Measurements from ENCODE around the gene RNF223.

Gene RNF223

DNA sequence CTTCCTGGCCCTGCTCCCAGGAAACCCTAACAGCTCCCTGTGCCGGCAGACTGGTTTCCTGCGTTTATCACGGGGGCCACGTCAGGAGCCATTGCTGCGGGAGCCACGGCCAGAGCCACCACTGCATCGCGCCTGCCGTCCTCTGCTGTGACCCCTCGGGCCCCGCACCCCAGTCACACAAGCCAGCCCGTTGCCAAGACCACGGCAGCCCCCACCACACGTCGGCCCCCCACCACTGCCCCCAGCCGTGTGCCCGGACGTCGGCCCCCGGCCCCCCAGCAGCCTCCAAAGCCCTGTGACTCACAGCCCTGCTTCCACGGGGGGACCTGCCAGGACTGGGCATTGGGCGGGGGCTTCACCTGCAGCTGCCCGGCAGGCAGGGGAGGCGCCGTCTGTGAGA, 26.1 kb downstream of the RNF223 start:
- CTCF ChIA-PET, result interaction anchor here (1.3 to 2.0 kb wide), 3 partner anchors 11 to 64 kb away, joined by 3 to 5 read pairs (median 4); no protein-coding TSS in a partner anchor
- H3K4me3 ChIP-seq (ENCODE audit: low read depth, low read length), result no peak overlapping the region
- POLR2A ChIA-PET, result no interaction called here
- TF ChIP-seq, protein P1, sequence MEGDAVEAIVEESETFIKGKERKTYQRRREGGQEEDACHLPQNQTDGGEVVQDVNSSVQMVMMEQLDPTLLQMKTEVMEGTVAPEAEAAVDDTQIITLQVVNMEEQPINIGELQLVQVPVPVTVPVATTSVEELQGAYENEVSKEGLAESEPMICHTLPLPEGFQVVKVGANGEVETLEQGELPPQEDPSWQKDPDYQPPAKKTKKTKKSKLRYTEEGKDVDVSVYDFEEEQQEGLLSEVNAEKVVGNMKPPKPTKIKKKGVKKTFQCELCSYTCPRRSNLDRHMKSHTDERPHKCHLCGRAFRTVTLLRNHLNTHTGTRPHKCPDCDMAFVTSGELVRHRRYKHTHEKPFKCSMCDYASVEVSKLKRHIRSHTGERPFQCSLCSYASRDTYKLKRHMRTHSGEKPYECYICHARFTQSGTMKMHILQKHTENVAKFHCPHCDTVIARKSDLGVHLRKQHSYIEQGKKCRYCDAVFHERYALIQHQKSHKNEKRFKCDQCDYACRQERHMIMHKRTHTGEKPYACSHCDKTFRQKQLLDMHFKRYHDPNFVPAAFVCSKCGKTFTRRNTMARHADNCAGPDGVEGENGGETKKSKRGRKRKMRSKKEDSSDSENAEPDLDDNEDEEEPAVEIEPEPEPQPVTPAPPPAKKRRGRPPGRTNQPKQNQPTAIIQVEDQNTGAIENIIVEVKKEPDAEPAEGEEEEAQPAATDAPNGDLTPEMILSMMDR (IDR thresholded peaks at IDR 0.05; ENCODE audit: insufficient read depth, low read length, missing control alignments), result no peak
- DNase-seq (ENCODE audit: low read depth, low spot score), result no peak

DNA sequence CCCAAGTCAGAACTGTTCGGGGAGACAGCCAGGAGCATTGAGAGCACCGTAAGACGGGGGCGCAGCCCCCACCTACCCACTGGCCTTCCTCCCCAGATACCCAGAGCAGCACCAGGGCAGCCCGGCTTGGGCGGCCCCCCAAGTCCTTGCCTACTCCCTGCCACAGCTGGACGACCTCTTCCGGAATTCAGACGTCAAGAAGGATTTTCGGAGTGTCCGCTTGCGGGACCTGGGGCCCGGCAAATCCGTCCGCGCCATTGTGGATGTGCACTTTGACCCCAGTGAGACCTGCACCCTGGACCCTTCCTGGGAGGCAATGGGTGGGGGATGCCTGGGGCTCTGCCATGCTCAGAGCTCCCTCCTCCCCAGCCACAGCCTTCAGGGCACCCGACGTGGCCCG, 26.7 kb downstream of the RNF223 start:
- ChIA-PET POLR2A (no interaction called here), CTCF (interaction anchor here (1.3 to 2.0 kb wide), 3 partner anchors 11 to 63 kb away, joined by 3 to 5 read pairs (median 4); no protein-coding TSS in a partner anchor)
- H3K4me3 ChIP-seq (ENCODE audit: low read depth, low read length), result no peak overlapping the region
- no peak for DNase-seq (ENCODE audit: low read depth, low spot score)
- TF ChIP-seq, protein P1 (IDR thresholded peaks at IDR 0.05; ENCODE audit: insufficient read depth, low read length, missing control alignments), result no peak

DNA sequence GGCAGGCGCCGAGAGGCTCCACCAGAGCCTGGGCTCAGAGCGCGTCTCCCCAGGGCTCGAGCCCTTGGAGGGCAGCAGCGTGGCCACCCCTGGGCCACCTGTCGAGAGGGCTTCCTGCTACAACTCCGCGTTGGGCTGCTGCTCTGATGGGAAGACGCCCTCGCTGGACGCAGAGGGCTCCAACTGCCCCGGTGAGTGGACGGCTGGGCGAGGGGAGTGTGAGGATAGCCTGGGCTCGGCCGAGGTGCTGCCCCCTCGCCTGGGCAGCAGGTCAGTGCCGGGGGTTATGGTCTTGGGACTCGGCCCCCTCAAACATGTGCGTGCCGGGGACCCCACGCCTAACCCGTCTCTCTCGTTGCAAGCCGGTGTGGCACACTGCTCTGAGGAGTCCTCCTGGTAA, 27.3 kb downstream of the RNF223 start:
- no peak overlapping the region for H3K4me3 ChIP-seq (ENCODE audit: low read depth, low read length)
- TF ChIP-seq, protein P1 (IDR thresholded peaks at IDR 0.05; ENCODE audit: insufficient read depth, low read length, missing control alignments), result no peak
- ChIA-PET POLR2A (no interaction called here), CTCF (interaction anchor here (1.3 to 2.0 kb wide), 3 partner anchors 12 to 62 kb away, joined by 3 to 5 read pairs (median 4); no protein-coding TSS in a partner anchor)
- no peak for DNase-seq (ENCODE audit: low read depth, low spot score)

DNA sequence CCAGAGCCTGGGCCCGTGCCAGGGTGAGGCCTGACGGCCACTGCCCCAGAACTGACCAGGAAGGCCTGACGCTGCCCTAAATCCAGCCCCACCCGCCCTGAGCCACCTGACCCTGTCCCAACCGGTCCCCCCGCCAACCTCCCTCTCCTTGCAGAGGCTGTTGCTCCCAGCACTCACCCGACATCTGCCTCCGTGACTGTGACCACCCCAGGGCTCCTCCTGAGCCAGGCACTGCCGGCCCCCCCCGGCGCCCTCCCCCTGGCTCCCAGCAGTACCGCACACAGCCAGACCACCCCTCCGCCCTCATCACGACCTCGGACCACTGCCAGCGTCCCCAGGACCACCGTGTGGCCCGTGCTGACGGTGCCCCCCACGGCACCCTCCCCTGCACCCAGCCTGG, 27.9 kb downstream of the RNF223 start:
- ChIA-PET CTCF (no interaction called here), POLR2A (no interaction called here)
- TF ChIP-seq, protein P1 (IDR thresholded peaks at IDR 0.05; ENCODE audit: insufficient read depth, low read length, missing control alignments), result no peak
- H3K4me3 ChIP-seq (ENCODE audit: low read depth, low read length), result no peak overlapping the region
- DNase-seq (ENCODE audit: low read depth, low spot score), result no peak

DNA sequence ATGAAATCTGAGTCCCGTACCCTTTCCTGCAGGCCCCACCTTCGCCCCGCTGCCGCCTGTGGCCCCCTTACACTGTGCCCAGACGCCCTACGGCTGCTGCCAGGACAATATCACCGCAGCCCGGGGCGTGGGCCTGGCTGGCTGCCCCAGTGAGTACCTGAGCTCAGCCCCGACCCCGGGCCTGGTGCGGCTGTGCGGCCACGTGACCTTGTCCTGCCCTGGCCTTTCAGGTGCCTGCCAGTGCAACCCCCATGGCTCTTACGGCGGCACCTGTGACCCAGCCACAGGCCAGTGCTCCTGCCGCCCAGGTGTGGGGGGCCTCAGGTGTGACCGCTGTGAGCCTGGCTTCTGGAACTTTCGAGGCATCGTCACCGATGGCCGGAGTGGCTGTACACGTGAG, 29.0 kb downstream of the RNF223 start:
- H3K4me3 ChIP-seq (ENCODE audit: low read depth, low read length), result no peak overlapping the region
- TF ChIP-seq, protein P1 (IDR thresholded peaks at IDR 0.05; ENCODE audit: insufficient read depth, low read length, missing control alignments), result no peak
- POLR2A ChIA-PET, result no interaction called here
- no peak for DNase-seq (ENCODE audit: low read depth, low spot score)
- CTCF ChIA-PET, result no interaction called here

DNA sequence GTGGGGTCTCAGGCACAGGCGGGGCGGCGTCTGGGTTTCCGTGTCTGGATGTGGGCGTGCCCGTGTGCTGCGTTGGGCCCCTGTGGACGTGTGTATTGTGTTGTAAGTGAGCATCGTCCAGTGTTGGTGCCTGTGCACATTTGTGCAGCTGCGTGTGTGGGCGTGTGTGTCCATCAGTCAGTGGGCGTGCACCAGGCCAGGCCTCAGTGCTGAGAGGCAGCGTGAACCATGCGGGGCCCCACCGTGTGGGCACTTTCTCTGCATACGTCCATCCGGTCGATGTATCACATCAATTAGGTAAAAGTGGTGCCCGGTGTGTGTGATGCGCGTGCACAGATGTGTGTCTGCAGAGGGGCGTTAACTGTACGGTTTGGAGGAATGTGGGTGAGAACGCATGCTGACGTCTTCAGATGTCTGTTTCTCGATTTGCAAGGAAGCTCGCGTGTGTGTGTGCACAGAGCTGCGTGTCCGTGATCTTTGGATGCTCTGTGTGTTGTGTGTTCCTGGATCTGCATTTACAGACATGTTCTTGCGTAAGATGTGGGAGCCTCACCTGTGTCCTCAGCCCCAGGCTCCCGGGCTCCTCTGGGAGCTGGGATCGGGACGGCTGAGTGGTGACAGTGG, 29.5 kb downstream of the RNF223 start:
- H3K4me3 ChIP-seq (ENCODE audit: low read depth, low read length), result no peak overlapping the region
- TF ChIP-seq, protein P1 (IDR thresholded peaks at IDR 0.05; ENCODE audit: insufficient read depth, low read length, missing control alignments), result no peak
- ChIA-PET POLR2A (no interaction called here), CTCF (no interaction called here)
- no peak for DNase-seq (ENCODE audit: low read depth, low spot score)
